Hippocampal formation (tissue), 2 donors: ENCODE data around the gene ETS1.
"Not testable (repeated sequence)": the region's sequence is repeated elsewhere in the genome, so short reads cannot be mapped to it uniquely, and the experiment has no call there.

Experiments used
- DNase-seq, 2 donors: peaks; one replicate each; lab custom pipeline; 2025; lab: John Stamatoyannopoulos, UW

Gene ETS1

GRCh38 chr11:128464878-128465450, 122.4 kb downstream of the ETS1 start:
- DNase-seq = no peak

GRCh38 chr11:128463979-128464378, 123.4 kb downstream of the ETS1 start:
- no peak for DNase-seq

GRCh38 chr11:128463371-128463829, 124.0 kb downstream of the ETS1 start:
- peak in 1 of 2 donors; percentile 6 for DNase-seq

- no peak for DNase-seq
Measured at GRCh38 chr11:128462922-128463321, 124.4 kb downstream of the ETS1 start.

- no peak for DNase-seq
Measured at GRCh38 chr11:128462189-128462588, 125.2 kb downstream of the ETS1 start.

GRCh38 chr11:128458321-128458720, 129.0 kb downstream of the ETS1 start:
- DNase-seq = no peak

GRCh38 chr11:128457874-128458273, 129.5 kb downstream of the ETS1 start:
- DNase-seq = no peak

GRCh38 chr11:128456566-128457268, 130.6 kb downstream of the ETS1 start:
- DNase-seq = no peak

- DNase-seq = no peak
Measured at GRCh38 chr11:128455766-128456165, 131.6 kb downstream of the ETS1 start.

- peak in 1 of 2 donors; percentile 8 for DNase-seq
Measured at GRCh38 chr11:128453444-128454336, 133.7 kb downstream of the ETS1 start.

- peak; percentile 65 to 82 for DNase-seq
Measured at GRCh38 chr11:128451652-128452470, 135.5 kb downstream of the ETS1 start.

GRCh38 chr11:128450882-128451651, 136.3 kb downstream of the ETS1 start:
- DNase-seq = no peak

- DNase-seq = not testable (repeated sequence)
Measured at GRCh38 chr11:128450425-128450824, 136.9 kb downstream of the ETS1 start.

GRCh38 chr11:128448981-128449713, 138.2 kb downstream of the ETS1 start:
- no peak for DNase-seq

- DNase-seq = no peak
Measured at GRCh38 chr11:128448200-128448886, 139.0 kb downstream of the ETS1 start.

- no peak for DNase-seq
Measured at GRCh38 chr11:128447233-128447632, 140.1 kb downstream of the ETS1 start.

- not testable (repeated sequence) for DNase-seq
Measured at GRCh38 chr11:128445921-128446320, 141.4 kb downstream of the ETS1 start.

GRCh38 chr11:128437136-128437535, 150.2 kb downstream of the ETS1 start:
- no peak for DNase-seq

- DNase-seq = no peak
Measured at GRCh38 chr11:128434818-128435217, 152.5 kb downstream of the ETS1 start.

GRCh38 chr11:128434411-128434810, 152.9 kb downstream of the ETS1 start:
- no peak for DNase-seq
